OCI-LY1 (cell line): ENCODE measurements around the gene TGFBR1.

Experiments used
- H2AFZ ChIP-seq: fragments of 200-600 bp; sonication (generic), shearing (Covaris generic); 2 replicates; pipeline ENCODE4 v1.6.0; 2014; ENCODE audit warnings: antibody characterized with exemption, mild to moderate bottlenecking, low read length
- H3F3A ChIP-seq: fragments of 200-600 bp; sonication (generic), shearing (Covaris generic); 2 replicates; pipeline ENCODE4 v1.6.0; 2014; ENCODE audit warnings: mild to moderate bottlenecking, antibody characterized with exemption, low read length, moderate library complexity; ENCODE audit not compliant: insufficient read depth
- H3K27ac ChIP-seq: fragments of 200-600 bp; sonication (generic); 2 replicates; pipeline ENCODE4 v1.5.1; 2014; ENCODE audit warnings: low read length, mixed run types, mild to moderate bottlenecking, low read depth; ENCODE audit not compliant: poor library complexity, severe bottlenecking
- H3K27me3 ChIP-seq: fragments of 200-600 bp; sonication (generic); 2 replicates; pipeline ENCODE4 v1.6.0; 2014; ENCODE audit warnings: antibody characterized with exemption, mild to moderate bottlenecking, low read length, moderate library complexity; ENCODE audit not compliant: insufficient read depth
- H3K36me3 ChIP-seq: fragments of 200-600 bp; sonication (generic); 2 replicates; pipeline ENCODE4 v1.6.1; 2014; ENCODE audit warnings: mild to moderate bottlenecking, antibody characterized with exemption, low read length, moderate library complexity, mixed read lengths; ENCODE audit not compliant: insufficient read depth
- H3K4me1 ChIP-seq: fragments of 200-600 bp; sonication (generic); 2 replicates; pipeline ENCODE4 v1.5.1; 2014; ENCODE audit warnings: mild to moderate bottlenecking, low read length, moderate library complexity; ENCODE audit not compliant: insufficient read depth, severe bottlenecking
- H3K4me2 ChIP-seq: fragments of 200-600 bp; sonication (generic), shearing (Covaris generic); 2 replicates; pipeline ENCODE4 v1.6.1; 2014; ENCODE audit warnings: low read length
- H3K4me3 ChIP-seq: fragments of 200-600 bp; sonication (generic); 2 replicates; pipeline ENCODE4 v1.5.1; 2014; ENCODE audit warnings: low read length, low read depth, mild to moderate bottlenecking, mixed read lengths; ENCODE audit not compliant: poor library complexity, severe bottlenecking
- H3K79me2 ChIP-seq: fragments of 200-600 bp; shearing (Covaris generic); 2 replicates; pipeline ENCODE4 v1.6.1; 2016; ENCODE audit warnings: mixed run types, low read length, mixed read lengths; ENCODE audit not compliant: insufficient read depth
- H3K9ac ChIP-seq: fragments of 200-600 bp; sonication (generic), shearing (Covaris generic); 2 replicates; pipeline ENCODE4 v1.6.1; 2014; ENCODE audit warnings: mild to moderate bottlenecking, low read length, mixed read lengths
- H3K9me2 ChIP-seq: fragments of 200-600 bp; sonication (generic), shearing (Covaris generic); 2 replicates; pipeline ENCODE4 v1.6.1; 2014; ENCODE audit warnings: low read depth, mild to moderate bottlenecking, low read length, mixed read lengths
- H3K9me3 ChIP-seq: fragments of 200-600 bp; shearing (Covaris generic); 2 replicates; pipeline ENCODE4 v1.6.1; 2014; ENCODE audit warnings: low read length, mixed read lengths
- H4K20me1 ChIP-seq: fragments of 200-600 bp; sonication (generic), shearing (Covaris generic); 2 replicates; pipeline ENCODE4 v1.6.0; 2016; ENCODE audit warnings: mild to moderate bottlenecking, low read length; ENCODE audit not compliant: insufficient read depth
- CTCF ChIP-seq: fragments of 200-600 bp; sonication (generic), shearing (Covaris generic); IDR thresholded peaks from 2 replicates; pipeline ENCODE4 v1.5.1; 2017; ENCODE audit warnings: mild to moderate bottlenecking, antibody characterized with exemption, low read length, moderate library complexity, mixed read lengths
- EZH2 ChIP-seq: fragments of 200-600 bp; sonication (generic), shearing (Covaris generic); IDR thresholded peaks from 2 replicates; pipeline ENCODE4 v1.8.0; 2017; ENCODE audit warnings: borderline replicate concordance, mixed run types, mild to moderate bottlenecking, antibody characterized with exemption, low read length, moderate library complexity, mixed read lengths

Gene TGFBR1

GRCh38 chr9:99104459-99105151, at the start of gene TGFBR1:
TSS of gene TGFBR1 (plus strand) at chr9:99105113. CDS start at chr9:99105206, 93 bp downstream.
- Histone ChIP-seq H3K9me2 (no peaks in the 10 kb centered on the region), H2AFZ (peak within 1 kb of the TSS; percentile 76), H3K4me2 (peak within 1 kb of the TSS; percentile 94), H3K4me1 (peaks cover 45% of the 10 kb centered on the region), H3K27me3 (no peaks in the 10 kb centered on the region), H3K36me3 (no peaks in the 10 kb centered on the region), H3K27ac (peak within 1 kb of the TSS; percentile 21), H3K4me3 (peak within 1 kb of the TSS; percentile 74), H3K9ac (peak within 1 kb of the TSS; percentile 73), H3F3A (no peaks in the 10 kb centered on the region), H3K9me3 (no peaks in the 10 kb centered on the region), H4K20me1 (no peaks in the 10 kb centered on the region), H3K79me2 (peaks cover 40% of the 10 kb centered on the region)
- TF ChIP-seq EZH2: no peak
- no peak for TF ChIP-seq CTCF

GRCh38 chr9:99055384-99055783, 49.5 kb upstream of the TGFBR1 start:
- Histone ChIP-seq H3K36me3 (no peaks in the 10 kb centered on the region), H4K20me1 (no peaks in the 10 kb centered on the region), H3K9me3 (no peaks in the 10 kb centered on the region), H3K4me1 (peaks cover 26% of the 10 kb centered on the region), H2AFZ (no peak overlapping the region), H3K79me2 (no peaks in the 10 kb centered on the region), H3F3A (no peaks in the 10 kb centered on the region), H3K27me3 (no peaks in the 10 kb centered on the region; the same call in 1 of the 2 replicates), H3K4me2 (no peak overlapping the region), H3K4me3 (no peak overlapping the region), H3K27ac (no peak overlapping the region), H3K9ac (no peak overlapping the region), H3K9me2 (no peaks in the 10 kb centered on the region)
- TF ChIP-seq EZH2: no peak
- TF ChIP-seq CTCF: no peak

GRCh38 chr9:99056186-99056585, 48.7 kb upstream of the TGFBR1 start:
- no peaks in the 10 kb centered on the region for H3K9me2 ChIP-seq
- H3K4me2 ChIP-seq: no peak overlapping the region
- H4K20me1 ChIP-seq: no peaks in the 10 kb centered on the region
- no peak for TF ChIP-seq EZH2
- TF ChIP-seq CTCF: no peak
- H3K4me3 ChIP-seq: no peak overlapping the region
- no peaks in the 10 kb centered on the region for H3K79me2 ChIP-seq
- H2AFZ ChIP-seq: no peak overlapping the region
- no peak overlapping the region for H3K9ac ChIP-seq
- peaks cover 26% of the 10 kb centered on the region for H3K4me1 ChIP-seq
- H3K36me3 ChIP-seq: no peaks in the 10 kb centered on the region
- H3F3A ChIP-seq: no peaks in the 10 kb centered on the region
- H3K27ac ChIP-seq: no peak overlapping the region
- H3K27me3 ChIP-seq: no peaks in the 10 kb centered on the region; the same call in 1 of the 2 replicates
- no peaks in the 10 kb centered on the region for H3K9me3 ChIP-seq
